Frontal cortex (tissue), 4 donors: Measurements from ENCODE around the gene COX5A. TPM values are rescaled to one million over a fixed set of nuclear protein-coding genes. Genes with fewer than 3 reads are reported as not detected.
"Not testable (repeated sequence)": the region's sequence is repeated elsewhere in the genome, so short reads cannot be mapped to it uniquely, and the experiment has no call there.

Experiments used
- DNase-seq, 2 donors: peaks; one replicate each; pipeline ENCODE4 v3.0.0; 2012; ENCODE audit warnings: low spot score in 2 of 2
- FAIRE-seq: peaks from 2 replicates; lab custom pipeline; 2012; peaks lifted over from hg19 to GRCh38; lab: Jason Lieb, UNC
- total RNA-seq: library from RNA; depleted of rRNA; stranded (reverse); fragments of >200 nt; gene quantifications from one replicate; pipeline ENCODE4 v1.2.3, GENCODE V29; 2014
- donor health status: control.
- donor health status: control.
- donor health status: control.

COX5A gene
- total RNA-seq, 1 donor from 2014 or later = 46.9 TPM

GRCh38 chr15:74956648-74957475 is 19.0 kb upstream of the COX5A start, which contains the start of gene RPP25:
Gene RPP25 (minus strand): TSS chr15:74956772. CDS start chr15:74956583, 189 bp downstream.
- DNase-seq (peak; percentile 79 to 82), FAIRE-seq (no peak)

GRCh38 chr15:74955796-74956647 is 18.1 kb upstream of the COX5A start:
- FAIRE-seq (no peak), DNase-seq (peak; percentile 59 to 60)

- DNase-seq = no peak
- no peak for FAIRE-seq
Observed at GRCh38 chr15:74955017-74955416, 17.1 kb upstream of the COX5A start.

GRCh38 chr15:74954515-74954914 is 16.6 kb upstream of the COX5A start:
- no peak for FAIRE-seq
- no peak for DNase-seq

GRCh38 chr15:74951006-74951405 is 13.1 kb upstream of the COX5A start:
- FAIRE-seq = no peak
- DNase-seq = no peak

GRCh38 chr15:74950078-74950908 is 12.4 kb upstream of the COX5A start:
- FAIRE-seq (no peak), DNase-seq (peak in 1 of 2 donors; percentile 72)

GRCh38 chr15:74937272-74937589 is 642 bp downstream of the COX5A start:
- no peak for FAIRE-seq

GRCh38 chr15:74935193-74935592 is 2.7 kb downstream of the COX5A start:
- not testable (repeated sequence) for FAIRE-seq, DNase-seq

More at GRCh38 chr15:74937272-74937589, 642 bp downstream of the COX5A start:
- DNase-seq = no peak

- DNase-seq = no peak
- FAIRE-seq = no peak
Observed at GRCh38 chr15:74933573-74933972, 4.3 kb downstream of the COX5A start.

GRCh38 chr15:74928771-74929198 is 9.1 kb downstream of the COX5A start:
- DNase-seq (no peak), FAIRE-seq (no peak)

GRCh38 chr15:74924525-74924924 is 13.3 kb downstream of the COX5A start:
- FAIRE-seq (no peak), DNase-seq (no peak)

GRCh38 chr15:74920456-74920855 is 17.4 kb downstream of the COX5A start:
- FAIRE-seq = no peak

GRCh38 chr15:74917676-74918075 is 20.2 kb downstream of the COX5A start:
- no peak for DNase-seq
- no peak for FAIRE-seq

More at GRCh38 chr15:74920456-74920855, 17.4 kb downstream of the COX5A start:
- no peak for DNase-seq

- FAIRE-seq, DNase-seq: not testable (repeated sequence)
Observed at GRCh38 chr15:74913799-74914198, 24.1 kb downstream of the COX5A start.

- DNase-seq (no peak), FAIRE-seq (no peak)
Observed at GRCh38 chr15:74913041-74913440, 24.8 kb downstream of the COX5A start.

GRCh38 chr15:74908635-74909034 is 29.2 kb downstream of the COX5A start:
- DNase-seq = no peak
- no peak for FAIRE-seq

GRCh38 chr15:74907163-74907870 is 30.6 kb downstream of the COX5A start:
- no peak for DNase-seq
- FAIRE-seq = no peak

- DNase-seq (peak; percentile 89 to 94), FAIRE-seq (no peak)
Observed at GRCh38 chr15:74906450-74907162, 31.3 kb downstream of the COX5A start, which contains the start of gene FAM219B. Gene FAM219B (minus strand): TSS chr15:74906851. CDS start chr15:74906800, 51 bp downstream.
